PFSK-1 (cell line): ENCODE data around the gene ARHGEF19.

Experiments
- FOXP2 ChIP-seq: optimal IDR thresholded peaks from 2 replicates; pipeline ENCODE3; 2011; ENCODE audit warnings: borderline replicate concordance, control low read depth, inconsistent platforms; ENCODE audit not compliant: insufficient read depth; ENCODE audit errors: extremely low read length, extremely low read depth
- POLR2AphosphoS5 ChIP-seq: IDR thresholded peaks from 2 replicates; pipeline ENCODE4 v1.6.1; 2012; ENCODE audit warnings: low read depth, mild to moderate bottlenecking, control low read depth, low read length, moderate library complexity
- REST ChIP-seq, 2 experiments: IDR thresholded peaks; 2 replicates each; pipeline versions ENCODE4 v1.6.1 to v1.8.0; 2011 to 2012; ENCODE audit warnings: low read depth in 2 of 2, low read length in 2 of 2, control low read depth in 1 of 2, inconsistent platforms in 1 of 2, mild to moderate bottlenecking in 1 of 2, moderate library complexity in 1 of 2; ENCODE audit not compliant: insufficient read depth in 1 of 2
- SIN3A ChIP-seq: IDR thresholded peaks from 2 replicates; pipeline ENCODE4 v1.6.1; 2012; ENCODE audit warnings: mild to moderate bottlenecking, low read length, moderate library complexity, borderline replicate concordance; ENCODE audit not compliant: insufficient read depth
- TAF1 ChIP-seq: IDR thresholded peaks from 2 replicates; pipeline ENCODE4 v1.6.1; 2012; ENCODE audit warnings: low read length, control low read depth, borderline replicate concordance; ENCODE audit not compliant: insufficient read depth

The ARHGEF19 gene

DNA sequence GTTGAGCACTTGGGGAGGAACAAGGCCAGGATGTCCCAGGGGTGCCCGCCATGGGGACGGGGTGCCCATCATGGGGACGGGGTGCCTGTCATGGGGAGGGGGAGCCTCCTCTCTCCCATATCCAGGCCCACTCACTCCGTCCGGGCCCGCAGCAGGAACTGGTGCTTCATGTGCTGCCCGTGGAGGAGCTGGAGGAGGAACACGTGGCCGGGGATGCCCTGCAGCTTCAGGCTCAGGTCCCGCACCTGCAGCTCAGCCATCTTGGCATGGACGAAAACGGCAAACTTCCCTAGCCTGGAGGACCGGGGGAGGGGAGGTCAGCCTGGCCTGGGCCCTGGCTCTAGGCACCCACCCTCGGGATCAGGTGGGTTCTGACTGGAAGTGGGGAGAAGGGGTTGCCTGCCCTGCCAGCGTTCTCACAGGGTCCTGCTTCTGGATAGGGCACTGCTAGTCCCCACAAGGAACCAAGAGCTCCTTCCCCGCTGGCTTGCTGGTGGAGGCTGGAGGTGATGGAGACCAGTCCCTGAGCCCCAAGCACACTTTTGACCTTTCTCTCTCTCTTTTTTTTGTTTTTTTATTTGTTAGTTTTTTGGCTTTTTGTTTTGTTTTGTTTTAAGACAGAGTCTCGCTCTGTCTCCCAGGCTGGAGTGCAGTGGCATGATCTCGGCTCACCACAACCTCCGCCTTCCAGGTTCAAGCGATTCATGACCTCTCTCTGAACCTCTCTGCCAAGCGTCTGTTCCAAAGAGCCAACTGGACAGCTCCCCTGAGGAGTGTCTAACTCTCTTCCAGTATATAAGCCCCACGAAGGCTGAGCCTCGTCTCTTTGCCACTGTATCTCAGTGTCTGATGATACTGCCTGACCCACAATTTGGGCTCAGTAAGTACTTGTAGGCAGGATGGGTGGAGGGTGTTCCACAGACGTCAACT is 9.9 kb downstream of the ARHGEF19 start:
- no peak for TF ChIP-seq POLR2AphosphoS5
- no peak for TF ChIP-seq FOXP2
- no peak for TF ChIP-seq REST (IDR thresholded peaks at IDR 0.05; ENCODE audit: insufficient read depth in 1 of 2, low read depth in 2 of 2, low read length in 2 of 2)
- TF ChIP-seq SIN3A = no peak
- no peak for TF ChIP-seq TAF1

DNA sequence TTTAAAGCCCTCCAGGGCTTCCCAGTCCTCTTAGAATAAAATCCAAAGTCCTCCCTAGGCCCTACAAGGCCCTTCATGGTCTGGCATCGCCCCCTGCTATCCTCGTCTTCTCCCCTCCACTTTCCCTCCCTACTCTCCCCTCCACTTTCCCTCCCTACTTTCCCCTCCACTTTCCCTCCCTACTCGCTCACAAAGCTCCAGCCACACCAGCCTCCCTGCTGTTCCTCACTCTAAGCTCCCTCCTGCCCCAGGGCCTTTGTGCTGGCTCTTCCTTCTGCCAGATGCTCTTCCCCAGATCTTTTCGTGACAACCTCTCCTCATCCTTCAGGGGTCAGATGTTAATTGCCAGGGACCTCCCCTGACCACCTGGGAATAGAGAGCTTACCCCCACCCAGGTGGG is 12.8 kb downstream of the ARHGEF19 start:
- TF ChIP-seq TAF1 (no peak), REST (IDR thresholded peaks at IDR 0.05; ENCODE audit: insufficient read depth in 1 of 2, low read depth in 2 of 2, low read length in 2 of 2) (no peak), SIN3A (no peak), FOXP2 (no peak), POLR2AphosphoS5 (no peak)

- TF ChIP-seq TAF1 = no peak
- no peak for TF ChIP-seq REST (IDR thresholded peaks at IDR 0.05; ENCODE audit: insufficient read depth in 1 of 2, low read depth in 2 of 2, low read length in 2 of 2)
- no peak for TF ChIP-seq SIN3A
- TF ChIP-seq POLR2AphosphoS5 = no peak
- TF ChIP-seq FOXP2 = no peak
Measured at GRCh38 chr1:16199157-16199501, 13.3 kb downstream of the ARHGEF19 start.

DNA sequence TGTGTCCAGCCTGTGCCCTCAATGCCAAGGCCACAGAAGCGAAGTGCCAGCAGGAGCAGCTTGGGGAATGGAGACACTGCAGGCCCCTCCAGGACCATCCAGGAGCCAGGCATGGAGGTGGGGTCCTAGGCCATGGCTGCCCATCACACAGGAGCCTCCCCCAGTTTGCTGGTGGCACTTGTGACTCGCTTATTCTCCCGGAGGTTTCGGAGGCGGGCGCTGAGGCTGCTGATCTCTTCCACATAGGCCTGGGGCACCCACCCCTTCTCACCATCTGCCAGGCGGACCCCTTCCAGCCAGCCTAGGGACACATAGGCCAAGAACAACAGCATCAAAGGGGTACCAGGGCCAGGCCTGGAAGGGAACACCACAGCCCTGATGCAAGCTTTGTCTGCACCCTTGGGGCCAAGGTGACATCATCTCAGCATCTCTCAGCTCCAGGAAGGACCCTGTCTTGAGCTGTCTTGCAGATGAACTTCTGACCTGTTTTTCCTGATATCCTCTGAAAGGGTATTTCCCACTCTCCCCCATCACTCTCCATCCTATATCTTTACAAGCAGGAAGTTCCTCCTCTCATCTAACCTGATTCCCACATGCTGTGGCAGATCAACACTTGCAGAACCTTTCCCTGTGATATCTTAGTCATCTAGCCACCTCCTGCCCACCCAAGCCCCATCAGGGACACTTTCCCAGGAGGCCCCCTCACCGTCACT is 13.9 kb downstream of the ARHGEF19 start:
- TF ChIP-seq FOXP2 = no peak
- TF ChIP-seq SIN3A = no peak
- no peak for TF ChIP-seq TAF1
- TF ChIP-seq REST (IDR thresholded peaks at IDR 0.05; ENCODE audit: insufficient read depth in 1 of 2, low read depth in 2 of 2, low read length in 2 of 2) = no peak
- TF ChIP-seq POLR2AphosphoS5 = no peak

DNA sequence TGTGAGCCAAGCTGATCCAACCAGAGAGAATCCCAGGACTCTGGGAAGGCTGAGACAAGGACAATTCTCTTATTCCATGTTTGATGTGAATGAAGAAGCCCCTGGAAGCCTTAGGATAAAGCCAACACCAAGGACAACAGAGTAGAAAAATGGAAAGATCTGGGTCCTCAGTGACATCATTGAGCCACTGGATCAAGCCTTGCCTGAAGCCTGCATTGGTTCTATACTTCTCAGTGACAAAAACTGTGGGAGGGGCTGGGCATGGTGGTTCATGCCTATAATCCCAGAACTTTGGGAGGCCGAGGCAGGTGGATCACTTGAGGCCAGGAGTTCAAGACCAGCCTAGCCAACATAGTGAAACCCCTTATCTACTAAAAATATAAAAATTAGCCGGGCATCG is 15.6 kb downstream of the ARHGEF19 start:
- no peak for TF ChIP-seq TAF1
- TF ChIP-seq FOXP2 = no peak
